ENCODE data around the gene LRRC3.
"Not testable (repeated sequence)": the region's sequence is repeated elsewhere in the genome, so short reads cannot be mapped to it uniquely, and the experiment has no call there.

Gene LRRC3

GRCh38 chr21:44459712-44460440 lies 4.6 kb downstream of the LRRC3 start:
- DNase-seq, result no peak

GRCh38 chr21:44460441-44460755 lies 5.1 kb downstream of the LRRC3 start:
- no peak for DNase-seq

- DNase-seq, result no peak
Measured at GRCh38 chr21:44461005-44461404, 5.7 kb downstream of the LRRC3 start.

GRCh38 chr21:44461464-44462001 lies 6.2 kb downstream of the LRRC3 start:
- no peak for DNase-seq

DNA sequence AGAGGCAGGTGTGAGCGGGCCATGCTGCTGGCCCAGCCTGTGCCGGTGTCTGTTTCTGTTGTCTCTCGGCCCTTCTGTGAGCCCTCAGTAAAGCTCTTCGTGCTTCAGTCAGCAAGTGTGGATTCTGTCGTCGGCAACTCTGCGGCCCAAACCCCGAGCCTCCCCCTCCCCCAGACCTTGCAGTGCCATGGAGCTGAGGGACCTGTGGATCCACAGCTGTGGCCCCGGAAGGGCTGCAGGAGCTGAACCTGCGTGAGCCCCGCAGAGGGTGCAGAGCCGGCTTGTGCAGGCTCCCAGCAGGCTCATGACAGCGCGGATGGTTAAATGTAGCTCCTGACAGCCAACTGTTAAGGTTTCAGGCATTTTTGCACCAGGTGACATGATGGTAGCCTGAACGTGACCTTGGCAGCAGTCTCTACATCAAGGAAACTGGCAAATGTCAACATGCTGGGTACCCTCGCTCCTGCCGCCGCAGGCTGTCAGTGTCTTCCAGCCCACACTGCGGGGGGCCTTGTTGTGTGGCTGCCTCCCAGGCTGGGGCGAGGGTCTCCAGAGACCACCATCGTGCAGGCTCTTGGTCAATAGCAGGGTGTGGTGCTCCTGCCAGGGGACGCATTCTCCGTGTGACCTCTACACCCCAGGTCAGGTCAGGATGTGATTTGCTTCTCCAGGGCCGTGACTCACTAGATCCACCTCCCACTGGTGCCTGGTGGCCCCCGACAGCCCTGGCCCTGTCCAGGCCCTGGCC lies 7.0 kb downstream of the LRRC3 start:
- DNase-seq, result no peak

DNA sequence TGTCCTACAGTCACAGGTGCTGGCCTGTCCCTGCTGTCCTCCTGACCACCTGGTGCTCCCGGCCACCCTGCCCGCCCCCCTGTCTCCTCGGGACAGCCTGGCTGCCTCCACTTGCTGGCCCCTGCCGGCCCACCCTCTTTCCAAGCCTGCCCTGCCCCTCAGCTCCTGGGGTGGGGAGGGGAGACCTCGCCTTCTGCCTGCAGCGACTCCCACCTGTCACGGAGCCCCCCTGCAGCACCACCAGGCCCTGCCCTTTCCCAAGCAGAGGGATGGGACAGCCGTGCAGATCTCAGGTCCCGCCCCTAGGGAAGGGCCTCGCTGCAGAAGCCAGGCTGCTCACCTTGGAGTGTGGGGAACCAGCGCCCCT lies 7.5 kb downstream of the LRRC3 start:
- no peak for DNase-seq

- no peak for DNase-seq
Measured at GRCh38 chr21:44463724-44464123, 8.4 kb downstream of the LRRC3 start.

DNA sequence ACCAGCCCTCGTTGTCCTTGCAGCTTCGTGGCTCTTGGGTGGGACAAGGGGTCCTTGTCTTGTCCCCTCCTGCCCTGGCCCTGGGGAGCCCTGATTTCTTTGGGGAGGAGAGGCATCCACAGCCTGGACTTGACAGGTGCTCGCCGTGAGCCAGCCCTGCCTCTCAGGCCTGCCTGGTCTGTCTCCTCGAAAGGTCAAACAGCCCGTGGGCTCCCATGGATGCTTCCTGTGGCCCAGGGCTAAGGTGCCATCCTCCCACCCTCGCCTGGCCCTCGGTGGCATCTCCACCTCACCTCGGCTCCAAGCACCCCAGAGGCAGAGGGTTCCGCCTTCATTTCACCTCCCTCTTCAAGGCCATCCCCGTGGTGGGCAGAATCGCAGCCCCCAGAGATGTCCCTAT lies 9.0 kb downstream of the LRRC3 start:
- no peak for DNase-seq

DNA sequence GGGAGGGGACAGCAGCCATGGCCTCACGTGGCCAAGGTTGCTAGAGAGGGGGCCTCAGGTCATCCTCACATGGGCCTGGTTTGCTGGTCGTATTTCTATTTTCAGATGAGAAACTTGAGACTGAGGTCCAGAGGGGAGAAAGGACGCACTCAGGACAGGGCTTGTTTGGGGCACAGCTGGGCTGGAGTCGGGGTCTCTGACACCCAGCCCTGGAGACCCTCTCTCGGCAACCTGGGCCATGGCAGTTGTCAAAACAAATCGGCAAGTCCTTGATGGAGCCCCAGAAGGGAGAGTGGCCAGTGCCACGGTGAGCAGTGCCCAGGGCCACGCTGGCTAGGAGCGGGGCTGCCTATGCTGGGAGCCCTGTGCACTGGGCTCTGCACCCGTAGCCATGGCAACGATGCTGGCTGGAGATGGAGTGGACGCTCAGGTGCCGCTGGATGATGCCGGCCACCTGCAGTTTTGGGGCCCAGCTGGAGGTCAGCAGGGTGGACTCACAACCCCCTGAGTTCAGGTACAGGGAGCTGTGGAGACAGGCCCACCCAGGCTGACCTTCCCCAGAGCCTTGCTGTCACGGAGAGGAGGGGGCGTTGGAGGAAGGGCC lies 11.1 kb downstream of the LRRC3 start:
- DNase-seq, result peak; percentile 10

DNA sequence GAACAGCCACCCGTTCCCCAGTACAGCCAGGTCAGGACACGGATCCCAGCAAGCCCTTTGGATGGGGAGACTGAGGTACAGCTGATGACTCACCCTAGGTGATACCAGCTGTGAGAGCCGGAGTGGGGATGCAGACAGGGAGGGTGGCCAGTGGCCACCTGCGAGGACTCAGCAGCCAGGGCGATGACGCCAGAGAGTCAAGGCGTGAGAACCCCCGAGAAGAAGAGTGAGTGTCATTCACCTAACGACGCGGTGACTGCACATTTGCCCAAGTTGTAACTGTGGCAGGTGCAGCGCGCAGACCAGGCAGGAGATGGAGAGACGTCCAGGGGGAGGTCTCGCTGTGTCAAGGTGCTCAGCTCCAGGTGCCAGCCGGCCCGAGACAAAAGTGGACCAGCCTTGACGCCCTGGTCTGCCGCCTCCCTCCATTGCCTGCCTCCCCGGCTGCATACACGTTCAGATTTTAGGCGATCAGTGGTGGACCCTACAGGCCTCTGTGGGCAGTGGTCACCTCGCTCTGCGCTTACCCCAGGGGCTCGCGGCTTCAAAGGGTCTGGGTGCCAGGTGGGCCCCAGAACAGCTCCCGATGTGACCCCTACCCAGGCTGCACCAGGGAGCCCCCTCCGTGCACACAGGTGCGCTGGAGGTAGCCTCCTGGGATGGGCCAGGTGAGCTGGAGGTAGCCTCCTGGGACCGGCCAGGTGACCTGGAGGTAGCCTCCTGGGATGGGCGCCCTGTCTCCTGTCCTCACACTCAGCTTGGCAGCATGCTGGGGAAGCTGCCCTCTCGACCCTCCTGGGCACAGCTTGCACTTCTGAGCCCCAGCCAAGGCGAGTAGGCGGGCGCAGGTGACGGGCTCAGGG lies 11.9 kb downstream of the LRRC3 start:
- no peak for DNase-seq

GRCh38 chr21:44467859-44468195 lies 12.5 kb downstream of the LRRC3 start:
- DNase-seq, result no peak

DNA sequence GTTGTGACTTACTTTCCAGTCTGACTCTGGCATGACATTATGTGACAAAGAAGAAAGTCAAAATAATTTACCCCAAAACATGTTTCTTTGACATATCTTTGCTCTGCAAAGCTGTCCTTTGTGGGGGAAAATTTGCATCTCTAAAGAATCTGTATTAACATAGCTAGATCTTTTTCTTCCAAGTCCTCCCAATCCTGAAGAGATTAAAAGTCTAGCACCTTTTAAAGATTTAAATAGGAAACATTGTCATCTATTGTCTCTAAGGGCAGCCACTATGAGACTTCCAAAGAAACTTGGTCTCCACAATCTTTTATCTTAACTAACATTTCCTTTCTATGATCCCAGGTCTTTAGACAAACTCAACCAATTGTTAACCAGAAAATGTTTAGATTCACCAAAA lies 16.0 kb downstream of the LRRC3 start:
- no peak for DNase-seq

DNA sequence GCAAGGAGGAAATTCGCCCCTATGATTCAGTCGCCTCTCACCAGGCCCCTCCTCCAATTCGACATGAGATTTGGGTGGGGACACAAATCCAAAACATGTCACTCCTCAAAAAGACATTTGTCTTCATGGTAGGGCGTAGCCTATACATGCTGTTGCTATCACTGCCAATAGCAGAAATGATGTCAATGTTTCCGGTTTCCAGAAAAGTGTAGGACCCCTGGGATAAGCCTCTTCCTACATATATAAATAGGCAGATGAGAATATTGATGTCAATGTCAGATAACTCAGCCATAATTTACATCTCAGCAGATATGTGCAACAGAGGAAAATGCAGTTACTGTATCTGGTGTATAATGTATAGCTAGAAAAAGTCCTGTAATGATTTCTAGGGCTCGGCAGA lies 16.7 kb downstream of the LRRC3 start:
- no peak for DNase-seq

DNA sequence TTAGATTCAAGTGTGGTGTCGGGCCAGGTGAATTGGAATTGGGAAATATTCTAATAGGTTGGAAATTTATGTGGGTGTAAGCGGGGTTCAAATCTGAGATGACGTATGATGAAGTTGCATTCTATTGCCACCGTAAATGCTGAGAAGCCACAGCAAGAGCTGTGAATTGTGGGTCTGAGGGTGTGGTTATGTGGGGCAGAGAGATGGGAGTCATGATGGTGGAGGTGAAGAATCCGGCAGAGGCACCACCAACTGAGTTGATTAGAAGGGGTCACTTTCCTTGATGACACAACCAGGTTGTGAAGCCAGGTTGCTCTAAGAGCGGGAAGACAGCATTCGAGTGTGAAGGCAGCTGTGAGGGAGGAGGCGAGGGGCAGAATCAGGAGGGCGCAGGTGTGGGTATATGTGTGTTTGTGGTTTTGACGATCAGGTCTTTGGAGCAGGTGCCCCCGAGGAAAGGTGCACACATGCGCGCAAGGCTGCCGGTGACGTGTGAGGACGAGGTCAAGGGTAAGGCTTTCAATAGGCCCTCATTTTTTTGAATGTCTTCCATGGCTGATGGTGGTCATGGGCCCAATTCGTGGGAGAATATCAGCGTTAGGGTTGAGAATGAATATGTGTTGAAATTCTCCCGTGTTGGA lies 18.7 kb downstream of the LRRC3 start:
- no peak for DNase-seq

GRCh38 chr21:44475266-44475845 lies 20.0 kb downstream of the LRRC3 start:
- no peak for DNase-seq

GRCh38 chr21:44477131-44477530 lies 21.8 kb downstream of the LRRC3 start:
- peak; percentile 81 for DNase-seq

DNA sequence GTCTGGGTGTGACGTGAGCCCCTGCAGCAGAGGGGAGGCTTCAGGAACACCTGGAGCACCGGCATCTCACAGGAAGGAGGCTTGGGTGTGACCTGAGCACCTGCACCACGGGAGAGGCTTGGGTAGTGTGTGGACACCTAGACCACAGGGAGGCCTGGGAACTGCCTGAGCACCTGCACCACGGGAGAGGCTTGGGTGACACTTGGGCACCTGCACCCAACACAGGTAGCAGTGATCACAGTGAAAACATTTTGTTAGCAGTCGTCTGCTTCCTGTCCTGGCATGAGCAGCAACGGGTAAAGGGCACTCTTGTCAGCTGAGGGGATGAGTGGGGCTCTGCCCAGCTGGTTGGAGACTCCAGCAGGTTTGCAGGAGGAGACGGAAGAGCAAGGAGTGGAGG lies 22.4 kb downstream of the LRRC3 start:
- peak; percentile 78 for DNase-seq

DNA sequence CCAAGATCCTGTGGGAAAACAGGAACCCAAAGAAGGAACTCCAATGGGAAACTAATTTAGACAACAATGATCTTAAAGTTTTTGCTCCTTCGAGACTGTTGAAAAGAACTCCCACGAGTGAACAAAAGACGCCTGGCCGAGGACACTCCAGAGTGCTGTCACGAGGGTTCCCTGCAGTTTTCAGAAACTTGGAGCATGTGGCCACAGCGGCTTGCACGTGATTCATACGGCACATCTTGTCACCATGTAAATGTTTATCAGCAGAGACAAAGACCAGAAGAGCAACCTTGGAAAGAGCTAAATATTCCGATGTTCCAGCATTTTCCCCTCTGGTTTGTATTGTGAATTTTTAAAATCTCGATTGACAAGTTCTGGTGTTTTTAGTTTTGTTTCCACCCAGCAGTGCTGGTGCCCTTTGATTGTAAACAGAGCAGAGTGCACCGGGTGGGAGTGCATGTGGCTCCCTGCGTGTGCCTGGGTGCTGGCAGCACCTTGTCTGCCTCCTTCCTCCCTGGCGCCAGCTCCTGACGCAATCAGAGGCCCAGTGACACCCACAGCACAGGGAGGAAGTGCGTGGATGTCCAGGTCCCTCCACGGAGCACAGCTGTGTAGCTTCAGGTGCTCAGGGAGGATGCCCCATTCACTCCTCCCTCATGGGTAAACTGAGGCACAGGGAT lies 23.0 kb downstream of the LRRC3 start:
- no peak for DNase-seq

DNA sequence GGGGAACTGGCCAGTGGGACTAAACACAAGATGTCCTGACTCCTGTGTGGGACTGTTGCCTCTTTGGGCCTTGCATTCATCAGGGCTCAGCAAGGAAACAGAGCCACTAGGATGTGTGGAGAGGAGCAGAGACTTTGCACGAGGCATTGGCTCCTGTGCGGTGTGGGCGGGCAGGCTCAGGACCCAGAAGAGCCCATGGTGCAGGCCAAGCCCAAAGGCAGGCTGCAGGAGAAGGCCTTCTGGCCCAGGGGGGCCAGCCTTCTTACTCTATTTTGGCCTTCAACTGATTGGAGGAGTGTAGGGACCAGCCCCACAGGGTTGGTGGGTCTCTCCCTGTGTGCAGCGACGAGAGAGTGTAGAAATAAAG lies 23.5 kb downstream of the LRRC3 start:
- DNase-seq, result no peak

- not testable (repeated sequence) for DNase-seq
Measured at GRCh38 chr21:44479556-44480199, 24.4 kb downstream of the LRRC3 start.
